ENCODE results near the gene WASHC4.
"Not testable (repeated sequence)": the region's sequence is repeated elsewhere in the genome, so short reads cannot be mapped to it uniquely, and the experiment has no call there.

Gene WASHC4

DNA sequence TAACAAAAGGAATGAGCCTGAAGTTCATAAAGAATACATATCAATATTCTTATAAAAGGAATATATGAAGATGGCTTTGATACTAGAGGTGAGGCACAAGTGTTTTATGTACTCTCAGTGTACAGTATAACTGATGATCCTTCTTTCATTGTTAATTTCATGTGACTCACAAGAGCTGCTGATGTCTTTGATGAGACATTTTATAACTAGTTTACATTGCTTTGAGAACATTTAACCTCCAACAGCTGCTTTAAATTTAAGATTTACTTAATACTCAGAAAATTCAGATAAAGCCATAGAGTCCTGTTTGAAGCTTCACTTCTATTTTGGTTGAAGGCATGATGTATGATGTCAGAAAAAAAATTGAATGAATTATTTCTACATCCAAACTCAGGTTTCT, 59.8 kb downstream of the WASHC4 start:
- DNase-seq = no peak

DNA sequence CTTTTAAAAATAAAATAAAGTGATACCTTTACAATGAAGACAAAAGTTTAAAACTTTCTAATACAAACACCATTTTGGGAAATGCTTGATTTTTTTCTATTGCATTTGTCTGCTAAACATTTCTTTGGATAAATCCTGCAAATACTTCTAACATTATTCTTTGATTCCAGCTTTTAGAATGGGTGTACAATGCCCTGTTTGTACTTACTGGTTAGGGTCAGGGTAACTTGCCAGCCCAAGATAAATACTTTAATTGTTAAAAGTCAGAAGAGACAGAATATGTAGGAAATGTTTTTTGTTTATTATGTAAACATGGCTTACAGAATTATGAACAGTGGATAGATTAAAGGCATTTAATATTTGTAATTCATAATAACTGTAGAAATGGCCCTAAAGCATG, 60.5 kb downstream of the WASHC4 start:
- no peak for DNase-seq

DNA sequence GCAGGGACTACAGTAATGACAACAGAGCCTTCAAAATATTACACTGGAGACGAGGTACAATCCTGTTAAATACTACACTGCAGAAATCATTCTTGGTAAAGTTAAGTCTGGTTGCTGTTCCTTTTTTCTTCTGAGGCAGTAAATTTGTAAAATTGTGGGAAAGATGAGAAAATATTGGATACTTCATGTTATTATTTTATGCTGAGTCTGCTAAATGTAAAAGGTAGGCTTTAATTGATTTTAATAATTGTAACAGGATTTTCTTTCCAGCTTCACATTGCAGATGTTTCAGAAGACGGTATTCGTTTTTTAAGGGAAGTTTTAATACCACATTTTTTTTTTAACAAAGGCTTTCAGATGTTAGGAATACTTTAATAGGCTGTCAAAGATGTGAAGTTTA, 62.6 kb downstream of the WASHC4 start:
- no peak for DNase-seq

DNA sequence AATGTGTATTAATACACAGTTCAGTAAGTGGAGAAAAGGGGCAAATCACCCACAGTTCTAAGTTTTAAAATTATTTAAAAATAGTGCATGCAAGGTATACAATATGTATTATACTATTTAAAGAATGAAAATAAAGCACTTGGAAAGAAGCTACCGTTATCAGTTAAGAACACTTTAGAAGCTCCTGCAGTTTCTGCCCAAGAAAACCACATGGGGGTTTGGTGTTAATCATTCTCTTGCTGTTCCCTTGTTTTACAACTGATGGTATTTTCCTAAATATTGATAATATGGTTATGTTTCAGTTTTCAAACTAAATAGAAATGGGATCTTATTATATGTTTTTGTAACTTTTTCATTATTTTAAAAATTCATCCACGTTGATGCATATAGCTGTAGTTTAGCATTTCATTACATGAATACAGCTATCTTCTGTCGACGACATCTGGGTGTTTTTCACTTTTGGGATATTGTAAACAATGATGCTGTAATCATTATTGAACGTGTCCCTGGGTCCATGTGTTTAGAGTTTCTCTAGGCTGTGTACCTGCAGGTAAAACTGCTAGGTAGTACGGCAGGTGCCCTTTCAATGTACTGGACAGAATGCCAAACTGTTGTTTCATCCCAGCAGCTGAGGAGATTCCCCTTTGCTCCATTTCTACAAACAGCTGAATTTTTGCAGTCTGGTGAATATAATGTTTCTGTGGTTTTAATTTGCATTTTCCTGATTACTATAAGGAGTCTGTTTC, 64.3 kb downstream of the WASHC4 start:
- no peak for DNase-seq

DNA sequence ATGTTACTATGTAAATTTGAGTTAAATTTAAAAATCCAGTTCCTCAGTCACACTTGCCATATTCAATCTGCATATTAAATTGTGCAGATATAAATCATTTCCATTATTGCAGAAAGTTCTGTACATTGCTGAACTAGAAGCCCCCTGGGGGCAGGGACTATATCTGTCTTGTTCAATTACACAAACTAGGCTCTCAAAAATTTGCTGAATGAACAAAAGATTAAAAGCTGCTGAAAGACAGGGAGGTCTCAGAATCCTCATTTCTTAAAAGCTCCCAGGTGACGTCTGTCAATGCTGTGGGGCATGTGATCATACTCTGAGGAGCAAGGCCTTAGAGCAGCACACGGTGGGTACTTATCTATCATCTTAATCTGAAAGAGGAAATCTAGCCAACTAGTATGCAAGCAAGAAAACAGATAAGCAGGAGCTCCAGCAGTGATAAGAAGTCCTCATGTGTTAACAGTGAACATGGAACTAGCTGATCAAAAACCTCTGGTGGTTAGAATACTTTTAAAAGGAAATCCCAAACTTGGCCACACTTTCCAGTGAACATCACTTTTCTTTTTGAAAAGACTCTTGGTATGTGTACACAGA, 68.0 kb downstream of the WASHC4 start:
- no peak for DNase-seq

DNA sequence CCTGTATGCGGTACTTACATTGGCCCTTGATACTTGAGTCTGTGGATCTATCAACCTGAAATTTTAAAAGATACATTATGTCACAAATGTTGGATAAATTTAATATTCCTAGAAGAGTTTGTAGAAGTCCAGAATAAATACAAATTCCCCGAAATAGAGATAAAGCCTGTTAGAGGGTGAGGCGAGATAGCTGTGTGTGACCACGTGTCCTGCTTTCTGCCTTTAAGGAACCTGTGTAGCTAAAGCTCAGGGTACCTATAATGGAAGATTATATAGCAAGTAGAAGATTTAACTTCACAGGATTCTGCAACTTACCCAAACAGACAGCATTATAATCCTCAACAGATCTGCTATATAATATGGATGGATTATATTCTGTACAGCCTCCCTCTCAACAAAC, 69.7 kb downstream of the WASHC4 start:
- DNase-seq = no peak

DNA sequence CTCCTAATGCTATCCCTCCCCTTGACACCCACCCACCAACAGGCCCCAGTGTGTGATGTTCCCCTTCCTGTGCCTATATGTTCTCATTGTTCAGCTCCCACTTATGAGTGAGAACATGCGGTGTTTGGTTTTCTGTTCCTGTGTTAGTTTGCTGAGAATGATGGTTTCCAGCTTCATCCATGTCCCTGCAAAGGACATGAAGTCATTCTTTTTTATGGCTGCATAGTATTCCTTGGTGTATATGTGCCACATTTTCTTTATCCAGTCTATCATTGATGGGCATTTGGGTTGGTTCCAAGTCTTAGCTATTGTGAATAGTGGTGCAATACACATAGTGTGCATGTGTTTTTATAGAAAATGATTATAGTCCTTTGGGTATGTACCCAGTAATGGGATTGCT, 71.6 kb downstream of the WASHC4 start:
- DNase-seq = not testable (repeated sequence)

DNA sequence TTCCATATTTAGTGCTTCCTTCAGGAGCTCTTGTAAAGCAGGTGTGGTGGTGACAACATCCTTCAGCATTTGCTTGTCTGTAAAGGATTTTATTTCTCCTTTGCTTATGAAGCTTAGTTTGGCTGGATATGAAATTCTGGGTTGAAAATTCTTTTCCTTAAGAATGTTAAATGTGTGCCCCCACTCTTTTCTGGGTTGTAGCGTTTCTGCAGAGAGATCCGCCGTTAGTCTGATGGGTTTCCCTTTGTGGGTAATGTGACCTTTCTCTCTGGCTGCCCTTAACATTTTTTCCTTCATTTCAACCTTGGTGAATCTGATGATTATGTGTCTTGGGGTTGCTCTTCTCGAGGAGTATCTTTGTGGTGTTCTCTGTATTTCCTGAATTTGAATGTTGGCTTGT, 75.9 kb downstream of the WASHC4 start:
- DNase-seq = not testable (repeated sequence)

DNA sequence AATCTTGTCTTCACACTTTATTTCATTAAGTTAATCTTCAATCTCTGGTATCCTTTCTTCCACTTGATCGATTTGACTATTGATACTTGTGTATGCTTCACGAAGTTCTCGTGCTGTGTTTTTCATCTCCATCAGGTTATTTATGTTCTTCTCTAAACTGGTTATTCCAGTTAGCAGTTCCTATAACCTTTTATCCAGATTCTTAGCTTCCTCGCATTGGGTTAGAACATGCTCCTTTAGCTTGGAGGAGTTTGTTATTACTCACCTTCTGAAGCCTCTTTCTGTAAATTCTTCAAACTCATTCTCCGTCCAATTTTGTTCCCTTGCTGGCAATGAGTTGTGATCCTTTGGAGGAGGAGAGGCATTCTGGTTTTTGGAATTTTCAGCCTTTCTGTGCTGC, 76.4 kb downstream of the WASHC4 start:
- DNase-seq = not testable (repeated sequence)

DNA sequence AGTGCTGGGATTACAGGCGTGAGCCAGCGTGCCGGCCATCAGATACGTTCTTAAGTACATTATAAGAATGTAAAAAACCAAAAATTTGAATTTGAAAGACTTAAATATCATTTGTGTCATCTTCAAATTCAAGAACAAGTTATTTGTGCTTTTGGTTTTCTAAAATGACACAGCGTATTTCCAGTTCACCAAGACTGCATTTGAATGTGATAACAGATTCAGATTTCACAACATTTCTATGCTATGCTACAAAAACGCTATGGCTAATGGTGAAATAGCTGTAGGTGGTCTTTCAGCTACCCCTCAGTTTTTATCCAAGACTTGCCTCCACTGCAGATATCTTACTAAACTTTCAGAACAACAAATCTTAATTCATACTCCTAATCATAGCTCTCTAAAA, 81.8 kb downstream of the WASHC4 start:
- DNase-seq = no peak

DNA sequence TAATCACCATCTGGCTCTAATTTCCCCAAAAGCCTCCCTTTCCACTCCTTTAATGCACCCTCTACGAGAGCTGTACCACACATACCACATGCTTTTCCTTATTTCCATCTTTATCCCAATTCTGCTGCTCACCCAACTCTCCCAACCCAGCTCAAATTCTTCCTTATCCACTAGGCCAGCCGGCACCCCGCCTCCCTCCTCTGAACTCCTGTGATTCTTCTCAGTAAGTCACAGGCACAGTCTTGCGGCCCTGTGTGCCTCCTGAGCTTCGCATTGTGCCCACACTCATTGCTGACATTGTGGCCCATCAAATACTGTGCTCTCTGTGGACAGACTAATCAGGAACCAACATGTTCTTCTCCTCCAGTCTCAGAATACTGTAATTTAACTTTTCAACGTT, 83.0 kb downstream of the WASHC4 start:
- DNase-seq = no peak

DNA sequence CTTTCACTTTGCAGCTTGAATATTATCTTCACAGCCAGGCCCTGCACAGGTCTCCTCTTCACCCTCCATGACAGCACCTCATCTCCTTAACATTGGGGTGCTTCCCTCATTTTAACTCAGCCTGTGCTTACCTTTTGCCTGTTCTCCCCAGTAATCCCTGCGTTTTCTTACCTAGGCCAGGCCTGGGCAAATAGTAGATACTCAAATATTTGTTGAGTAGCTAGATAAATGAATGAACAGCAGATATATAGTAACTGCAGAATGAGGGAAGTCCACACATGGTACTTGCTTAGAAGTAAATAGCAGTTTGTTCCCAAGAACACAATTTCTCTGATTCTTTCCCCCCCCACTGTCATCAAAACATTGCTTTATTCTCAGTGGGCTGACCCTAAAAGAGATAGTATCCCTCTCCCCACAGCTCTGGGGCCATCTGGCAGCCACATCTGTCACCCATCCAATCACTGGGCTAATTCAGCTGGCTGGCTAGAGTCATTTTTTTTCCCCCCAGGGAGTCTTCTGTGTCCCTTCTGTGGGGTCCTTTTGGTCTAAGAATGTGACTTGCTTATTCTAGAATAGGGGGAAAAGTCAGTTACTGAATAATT, 85.2 kb downstream of the WASHC4 start:
- DNase-seq = no peak

DNA sequence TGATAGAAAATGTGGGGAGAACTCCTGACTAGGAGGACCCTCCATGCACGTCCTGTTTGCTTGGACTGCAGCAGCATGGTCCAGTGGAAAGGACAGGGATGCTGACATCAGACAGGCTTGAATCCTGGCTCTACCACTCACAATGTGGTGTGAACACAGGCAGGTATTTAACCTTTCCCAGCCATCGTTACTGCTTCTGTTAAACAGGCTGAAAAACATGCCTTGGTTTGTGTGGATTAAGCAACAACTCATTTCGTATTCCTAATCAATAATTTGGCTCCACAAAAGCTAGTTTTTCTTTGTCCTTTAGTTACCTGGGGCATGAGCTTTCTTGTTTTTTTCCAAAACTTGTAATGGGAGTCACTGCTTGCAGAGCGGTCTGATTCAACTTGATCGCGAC, 87.4 kb downstream of the WASHC4 start:
- no peak for DNase-seq

DNA sequence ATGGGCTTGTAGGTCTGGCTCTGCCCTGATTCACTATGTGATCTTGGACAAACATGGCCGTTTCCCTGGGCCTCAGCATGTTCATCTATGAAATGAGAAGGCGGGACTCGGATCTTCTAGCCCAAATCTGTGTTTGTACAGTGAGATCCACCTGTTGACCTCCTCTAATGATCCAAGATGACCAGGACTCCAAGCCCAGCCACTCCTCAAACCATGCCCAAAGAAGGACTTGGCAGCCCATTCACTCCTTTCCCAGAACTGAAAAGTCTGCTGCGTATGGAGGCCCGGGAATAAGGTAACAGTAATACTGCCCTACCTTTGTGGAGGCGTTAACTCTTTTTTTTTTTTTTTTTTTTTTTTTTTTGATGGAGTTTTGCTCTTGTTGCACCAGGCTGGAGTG, 88.6 kb downstream of the WASHC4 start:
- DNase-seq = no peak

DNA sequence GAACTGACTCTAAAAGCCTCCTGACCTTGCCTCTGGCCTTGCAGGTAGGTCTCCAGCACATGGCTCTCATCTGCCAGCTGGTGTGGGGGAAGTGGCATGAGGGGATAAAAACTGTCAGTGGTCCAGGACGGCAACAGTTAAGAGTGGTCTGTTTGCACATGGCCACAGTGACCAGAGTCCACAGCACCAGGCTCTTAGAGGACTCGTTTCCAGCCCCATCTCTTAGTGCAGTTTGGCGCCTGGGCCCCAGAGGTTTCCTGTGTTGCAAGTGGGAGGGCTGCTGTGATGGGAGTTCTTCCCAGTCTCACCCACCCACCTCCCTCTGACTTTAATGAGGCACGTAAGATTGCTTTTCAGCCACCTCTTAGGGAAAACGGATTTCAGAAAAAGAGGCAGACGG, 91.4 kb downstream of the WASHC4 start:
- DNase-seq = no peak

DNA sequence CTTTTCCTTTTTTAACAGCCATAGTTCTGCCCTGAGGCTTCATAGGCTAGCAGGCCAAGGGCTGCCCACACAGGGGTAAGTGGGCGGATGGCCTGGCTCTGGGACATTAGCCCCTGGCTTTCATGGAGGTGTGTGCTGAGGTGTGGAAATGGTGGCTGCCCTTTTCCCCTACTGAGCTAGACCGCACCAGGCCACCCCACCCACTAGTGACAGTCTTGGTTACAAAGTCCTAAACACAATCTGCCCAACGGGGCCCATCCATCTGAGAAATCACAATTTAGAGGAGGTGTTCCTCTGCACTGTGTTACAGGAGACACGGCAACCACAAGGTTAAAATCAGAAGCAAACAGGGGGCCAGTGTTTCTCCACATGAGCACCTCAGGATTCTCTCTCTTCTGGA, 92.9 kb downstream of the WASHC4 start:
- no peak for DNase-seq

DNA sequence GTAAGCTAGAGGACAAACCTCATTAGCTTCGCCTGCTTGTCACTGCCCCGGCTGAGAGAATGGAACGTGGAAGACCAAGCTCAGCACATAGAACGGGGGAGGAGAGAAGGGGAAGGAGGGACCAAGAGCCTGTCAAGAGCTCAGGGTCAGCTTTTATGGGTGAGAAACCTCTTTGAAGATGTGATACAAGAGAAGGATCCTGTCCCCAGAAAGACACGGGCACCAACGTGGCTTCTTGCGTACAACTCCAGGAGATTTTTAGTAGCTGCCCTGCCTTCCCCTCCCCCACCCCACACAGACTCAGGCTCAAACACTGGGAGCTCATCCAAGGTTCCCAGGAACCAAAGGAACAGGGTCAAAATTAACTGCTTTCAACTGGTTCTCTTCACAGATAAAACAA, 93.8 kb downstream of the WASHC4 start:
- DNase-seq = no peak

DNA sequence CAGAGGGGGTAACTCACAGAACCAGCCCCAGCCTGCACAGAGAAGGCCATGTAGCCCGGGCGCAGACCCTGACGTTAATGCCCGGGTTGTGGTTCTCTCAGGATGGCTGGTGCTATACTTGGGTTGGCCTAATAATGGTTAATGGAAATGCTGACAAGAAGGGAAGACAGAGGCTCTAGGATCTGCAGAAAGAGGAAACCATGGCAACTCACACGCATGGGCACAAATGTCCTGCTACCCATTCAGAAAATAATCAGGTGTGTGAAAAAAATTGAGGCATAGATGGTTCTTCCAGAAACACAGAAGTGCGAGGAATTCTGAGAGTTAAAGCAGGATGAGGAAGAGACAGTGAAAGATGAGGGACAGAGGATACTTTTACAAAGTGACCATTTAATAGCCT, 94.7 kb downstream of the WASHC4 start:
- no peak for DNase-seq

DNA sequence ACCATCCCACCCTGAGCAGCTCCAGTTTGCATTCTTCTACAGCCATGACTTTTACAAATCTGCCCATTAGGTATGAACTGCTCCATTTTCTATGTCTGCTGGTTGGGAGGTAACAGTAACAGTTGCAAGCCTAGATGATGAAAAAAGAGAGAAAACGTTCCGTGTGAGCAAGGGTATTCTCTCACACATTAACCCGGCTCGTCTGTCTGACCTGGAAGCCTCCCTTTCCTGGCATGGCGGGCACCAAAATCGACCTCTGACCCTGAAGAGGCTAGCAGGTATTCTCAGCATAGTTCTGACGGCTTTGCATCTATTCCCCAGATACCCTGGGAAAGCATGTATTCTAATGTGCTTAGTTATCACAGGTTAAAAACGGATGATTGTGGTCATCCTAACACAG, 96.6 kb downstream of the WASHC4 start:
- no peak for DNase-seq

DNA sequence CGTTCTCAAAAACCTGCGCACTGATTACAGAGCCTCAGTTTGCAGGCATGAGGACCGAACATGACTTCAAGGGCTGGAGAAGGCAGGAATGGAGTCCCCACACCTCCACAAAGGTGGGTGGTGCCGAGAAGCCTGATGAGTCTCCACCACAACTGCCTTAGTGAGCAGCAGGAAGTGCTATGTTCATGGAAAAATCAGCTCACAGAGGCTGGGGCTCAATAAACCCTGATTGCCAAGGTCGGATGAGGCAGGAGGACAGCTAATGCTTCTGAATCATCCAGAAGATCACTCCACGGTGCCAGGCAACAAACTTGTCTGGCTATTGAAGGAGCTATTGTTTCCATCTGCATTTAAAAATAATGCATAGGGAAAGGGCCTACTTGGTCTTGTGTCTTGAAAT, 97.4 kb downstream of the WASHC4 start:
- DNase-seq = no peak

DNA sequence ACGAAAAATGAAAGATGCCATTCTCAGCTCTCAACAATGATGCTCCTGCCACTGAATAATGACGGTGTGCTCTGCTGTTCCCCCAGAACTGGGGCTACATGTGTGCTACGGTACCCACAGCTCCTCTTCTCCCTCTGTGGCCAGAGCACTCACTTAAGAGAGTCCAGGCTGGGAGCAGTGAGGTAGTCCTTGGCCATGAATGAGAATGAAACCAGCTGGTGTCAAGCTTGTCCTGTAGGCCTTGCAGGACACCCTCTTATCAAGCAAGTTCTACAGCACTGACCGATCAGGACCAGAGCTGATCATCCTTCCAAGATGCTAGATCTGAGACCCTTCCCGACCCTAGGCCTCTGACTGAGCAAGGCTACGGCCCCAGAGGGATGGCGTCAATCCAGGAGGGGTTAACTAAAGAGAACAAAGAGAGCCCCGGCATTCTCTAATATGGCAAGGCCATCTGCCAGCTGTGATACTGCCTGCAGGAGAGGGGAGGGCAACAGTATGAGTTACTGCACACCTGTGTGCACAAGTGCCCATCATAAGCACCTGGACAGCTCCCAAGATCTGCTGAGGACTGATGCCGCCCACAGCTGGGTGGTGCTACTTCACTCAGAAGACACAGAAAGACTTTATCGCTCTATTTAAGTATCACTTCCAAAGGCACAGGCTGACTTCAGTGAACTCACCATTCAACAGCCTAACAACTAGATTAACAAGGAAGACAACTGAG, 98.0 kb downstream of the WASHC4 start:
- DNase-seq = no peak

DNA sequence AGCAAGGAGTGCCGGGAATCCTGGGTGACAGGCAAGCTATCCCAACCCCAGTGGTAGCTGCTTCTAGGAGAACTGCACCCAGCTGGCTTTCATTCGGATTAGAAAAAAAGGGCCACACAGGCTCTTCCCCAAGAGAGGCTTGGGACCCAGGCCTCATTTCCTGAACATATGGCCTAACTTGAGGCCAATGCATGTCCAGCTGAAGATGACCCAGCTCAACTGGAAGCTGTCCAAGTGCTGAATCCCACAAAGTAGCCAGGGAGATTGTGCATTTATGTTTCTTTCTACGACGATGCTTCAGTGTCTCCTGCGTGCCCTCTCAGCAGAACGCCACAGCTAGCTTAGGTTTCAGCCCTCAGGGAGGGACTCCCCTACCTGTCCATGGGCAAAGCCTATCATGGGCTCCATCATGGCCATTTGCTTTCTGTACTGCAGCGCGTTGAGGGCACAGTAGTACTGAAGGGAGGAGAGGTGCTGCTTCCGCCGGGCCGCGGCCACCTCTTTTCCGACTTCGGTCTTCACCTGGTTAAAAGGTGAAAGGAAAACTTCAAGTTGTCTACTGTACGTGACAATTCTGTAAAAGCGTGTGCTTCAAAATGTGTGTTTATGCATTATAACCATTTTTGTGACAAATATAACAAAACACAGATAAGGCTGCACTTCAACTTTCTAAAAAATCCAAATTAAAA, 99.3 kb downstream of the WASHC4 start:
- no peak for DNase-seq

DNA sequence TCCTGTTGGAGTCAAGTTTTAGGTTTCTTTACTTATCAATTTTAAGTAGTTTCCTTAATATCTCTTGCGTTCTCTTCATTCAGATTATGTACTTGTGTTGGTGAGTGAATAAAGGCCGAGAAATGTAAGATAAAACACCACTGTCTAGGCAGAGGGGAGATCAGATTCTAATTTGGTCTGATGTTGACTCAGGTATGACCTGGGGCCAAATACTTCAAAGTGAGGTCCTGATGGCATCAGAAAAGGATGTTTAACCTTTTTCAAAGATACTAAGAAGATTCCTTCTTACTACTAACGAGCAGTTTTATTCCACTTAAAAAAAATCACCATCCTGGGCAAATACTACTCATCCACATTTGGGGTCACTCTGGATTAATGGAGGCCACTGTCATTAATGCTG, 101.6 kb downstream of the WASHC4 start:
- no peak for DNase-seq
